DMS153 treated with DMSO at 0.1 percent for 48 hours (cell line): Measurements from ENCODE around the gene IGFN1.
A peak's percentile ranks its signal among the peaks of the same experiment; 100 is the strongest.

Experiments
- DNase-seq: peaks from one replicate; lab custom pipeline; 2025; ENCODE audit not compliant: unreplicated experiment; lab: John Stamatoyannopoulos, UW

Gene IGFN1

GRCh38 chr1:201261771-201262547 is 71.3 kb downstream of the IGFN1 start:
- no peak for DNase-seq

GRCh38 chr1:201262963-201263608 is 72.5 kb downstream of the IGFN1 start:
- DNase-seq: no peak

- no peak for DNase-seq
Observed at GRCh38 chr1:201264072-201264471, 73.4 kb downstream of the IGFN1 start.

- DNase-seq: no peak
Observed at GRCh38 chr1:201264554-201264953, 73.9 kb downstream of the IGFN1 start.

- no peak for DNase-seq
Observed at GRCh38 chr1:201265756-201266155, 75.1 kb downstream of the IGFN1 start.

- no peak for DNase-seq
Observed at GRCh38 chr1:201266276-201266675, 75.7 kb downstream of the IGFN1 start.

- DNase-seq: no peak
Observed at GRCh38 chr1:201266774-201267173, 76.2 kb downstream of the IGFN1 start.

- no peak for DNase-seq
Observed at GRCh38 chr1:201267481-201268229, 77.0 kb downstream of the IGFN1 start.

GRCh38 chr1:201268604-201269151 is 78.1 kb downstream of the IGFN1 start:
- DNase-seq: no peak

GRCh38 chr1:201269281-201269680 is 78.7 kb downstream of the IGFN1 start:
- DNase-seq: no peak

GRCh38 chr1:201269900-201270410 is 79.3 kb downstream of the IGFN1 start:
- DNase-seq: no peak

GRCh38 chr1:201270616-201271390 is 80.2 kb downstream of the IGFN1 start:
- no peak for DNase-seq

- no peak for DNase-seq
Observed at GRCh38 chr1:201272799-201273198, 82.2 kb downstream of the IGFN1 start.

GRCh38 chr1:201274616-201275252 is 84.1 kb downstream of the IGFN1 start:
- no peak for DNase-seq

- peak; percentile 72 for DNase-seq
Observed at GRCh38 chr1:201275253-201275666, 84.6 kb downstream of the IGFN1 start.

GRCh38 chr1:201276891-201277290 is 86.3 kb downstream of the IGFN1 start:
- DNase-seq: no peak

- no peak for DNase-seq
Observed at GRCh38 chr1:201277441-201277840, 86.8 kb downstream of the IGFN1 start.
